Activated CD4-positive, alpha-beta memory T cell treated with anti-CD3 and anti-CD28 coated beads, Interleukin-2, amount 10 ng/mL, durations not matched to agents 7 days and 5 days (primary cell): ENCODE data around the gene MCUR1. TPM values are rescaled to one million over a fixed set of nuclear protein-coding genes. Genes with fewer than 3 reads are reported as not detected.
"Not testable (repeated sequence)": the region's sequence is repeated elsewhere in the genome, so short reads cannot be mapped to it uniquely, and the experiment has no call there.

Source experiments
- CTCF ChIA-PET: fragments of 350-600 bp; sonication (Branson Sonifier 250); formaldehyde crosslinking; loops from one replicate; lab custom pipeline; 2021; ENCODE audit warnings: antibody characterized with exemption, inconsistent platforms; lab: Charles Lee
- POLR2A ChIA-PET: fragments of 350-600 bp; sonication (Branson Sonifier 250); formaldehyde crosslinking; loops from one replicate; lab custom pipeline; 2021; ENCODE audit warnings: antibody characterized with exemption; lab: Charles Lee
- DNase-seq: peaks from one replicate; pipeline ENCODE4 v3.0.0-alpha.2; 2020
- H3K27ac Mint-ChIP-seq: one replicate; pipeline ENCODE4 v1.8.0; 2021; ENCODE audit warnings: mild to moderate bottlenecking, mixed read lengths
- H3K27me3 Mint-ChIP-seq: one replicate; pipeline ENCODE4 v1.8.0; 2021; ENCODE audit warnings: mixed read lengths
- H3K36me3 Mint-ChIP-seq: one replicate; pipeline ENCODE4 v1.8.0; 2021; ENCODE audit warnings: low read depth, mixed read lengths
- H3K4me1 Mint-ChIP-seq: one replicate; pipeline ENCODE4 v1.8.0; 2021; ENCODE audit warnings: mixed read lengths
- H3K4me3 Mint-ChIP-seq: one replicate; pipeline ENCODE4 v1.8.0; 2021; ENCODE audit warnings: mild to moderate bottlenecking, mixed read lengths
- H3K9me3 Mint-ChIP-seq: one replicate; pipeline ENCODE4 v1.8.0; 2021; ENCODE audit warnings: mixed read lengths
- total RNA-seq, 2 experiments: library from RNA; stranded (reverse); gene quantifications; one replicate each; pipeline ENCODE4 v1.2.3, GENCODE V29; 2021

The MCUR1 gene
- total RNA-seq, 2 experiments from 2014 or later = 23.1 to 23.4 TPM

GRCh38 chr6:13846841-13847240, 32.5 kb upstream of the MCUR1 start:
- DNase-seq = no peak
- H3K36me3 Mint-ChIP-seq = no peaks in the 10 kb centered on the region
- H3K27me3 Mint-ChIP-seq = peaks cover 14% of the 10 kb centered on the region
- POLR2A ChIA-PET = no interaction called here
- CTCF ChIA-PET = no interaction called here
- H3K9me3 Mint-ChIP-seq = no peaks in the 10 kb centered on the region
- no peak overlapping the region for H3K4me3 Mint-ChIP-seq
- peaks cover 7% of the 10 kb centered on the region for H3K4me1 Mint-ChIP-seq
- H3K27ac Mint-ChIP-seq = no peak overlapping the region

GRCh38 chr6:13841936-13842335, 27.6 kb upstream of the MCUR1 start:
- Mint-ChIP-seq H3K9me3 (no peaks in the 10 kb centered on the region), H3K36me3 (no peaks in the 10 kb centered on the region), H3K4me1 (peaks cover 18% of the 10 kb centered on the region), H3K27me3 (peaks cover 4% of the 10 kb centered on the region), H3K4me3 (no peak overlapping the region), H3K27ac (no peak overlapping the region)
- no peak for DNase-seq
- CTCF ChIA-PET = no interaction called here
- POLR2A ChIA-PET = no interaction called here

GRCh38 chr6:13838616-13839015, 24.3 kb upstream of the MCUR1 start:
- no peak overlapping the region for H3K27ac Mint-ChIP-seq
- CTCF ChIA-PET = interaction anchor here (1.1 kb wide), 1 partner anchor 44 kb away, joined by 3 read pairs; no protein-coding TSS in a partner anchor
- no peak overlapping the region for H3K4me3 Mint-ChIP-seq
- POLR2A ChIA-PET = no interaction called here
- no peak for DNase-seq
- no peaks in the 10 kb centered on the region for H3K9me3 Mint-ChIP-seq
- H3K36me3 Mint-ChIP-seq = no peaks in the 10 kb centered on the region
- H3K4me1 Mint-ChIP-seq = peaks cover 25% of the 10 kb centered on the region
- H3K27me3 Mint-ChIP-seq = peaks cover 14% of the 10 kb centered on the region

GRCh38 chr6:13836170-13836569, 21.8 kb upstream of the MCUR1 start:
- no peaks in the 10 kb centered on the region for H3K36me3 Mint-ChIP-seq
- no peak overlapping the region for H3K27ac Mint-ChIP-seq
- peaks cover 14% of the 10 kb centered on the region for H3K27me3 Mint-ChIP-seq
- H3K9me3 Mint-ChIP-seq = no peaks in the 10 kb centered on the region
- peaks cover 11% of the 10 kb centered on the region for H3K4me1 Mint-ChIP-seq
- POLR2A ChIA-PET = no interaction called here
- no peak overlapping the region for H3K4me3 Mint-ChIP-seq
- DNase-seq = no peak
- CTCF ChIA-PET = interaction anchor here (0.5 kb wide), 1 partner anchor 206 kb away, joined by 4 read pairs; no protein-coding TSS in a partner anchor

- Mint-ChIP-seq H3K9me3 (no peaks in the 10 kb centered on the region), H3K27ac (no peak overlapping the region), H3K4me3 (no peak overlapping the region), H3K27me3 (peaks cover 22% of the 10 kb centered on the region), H3K4me1 (peaks cover 10% of the 10 kb centered on the region), H3K36me3 (no peaks in the 10 kb centered on the region)
- CTCF ChIA-PET = no interaction called here
- DNase-seq = no peak
- POLR2A ChIA-PET = no interaction called here
Observed at GRCh38 chr6:13834790-13835189, 20.4 kb upstream of the MCUR1 start.

- POLR2A ChIA-PET, H3K36me3 Mint-ChIP-seq, H3K4me3 Mint-ChIP-seq: not testable (repeated sequence)
Observed at GRCh38 chr6:13834018-13834417, 19.7 kb upstream of the MCUR1 start.

GRCh38 chr6:13832778-13833177, 18.4 kb upstream of the MCUR1 start:
- H3K4me3 Mint-ChIP-seq = no peak overlapping the region
- peaks cover 10% of the 10 kb centered on the region for H3K4me1 Mint-ChIP-seq
- no peak for DNase-seq
- CTCF ChIA-PET = no interaction called here
- H3K27me3 Mint-ChIP-seq = peaks cover 22% of the 10 kb centered on the region
- H3K9me3 Mint-ChIP-seq = no peaks in the 10 kb centered on the region
- no peaks in the 10 kb centered on the region for H3K36me3 Mint-ChIP-seq
- POLR2A ChIA-PET = no interaction called here
- H3K27ac Mint-ChIP-seq = no peak overlapping the region

More at GRCh38 chr6:13834018-13834417, 19.7 kb upstream of the MCUR1 start:
- H3K27ac Mint-ChIP-seq, CTCF ChIA-PET, H3K9me3 Mint-ChIP-seq, DNase-seq: not testable (repeated sequence)
- Mint-ChIP-seq H3K4me1 (peaks cover 10% of the 10 kb centered on the region), H3K27me3 (peaks cover 22% of the 10 kb centered on the region)

- H3K9me3 Mint-ChIP-seq = no peaks in the 10 kb centered on the region
- ChIA-PET CTCF (no interaction called here), POLR2A (no interaction called here)
- peaks cover 19% of the 10 kb centered on the region for H3K27me3 Mint-ChIP-seq
- no peaks in the 10 kb centered on the region for H3K36me3 Mint-ChIP-seq
- H3K4me3 Mint-ChIP-seq = no peak overlapping the region
- H3K27ac Mint-ChIP-seq = no peak overlapping the region
- peaks cover 4% of the 10 kb centered on the region for H3K4me1 Mint-ChIP-seq
- no peak for DNase-seq
Observed at GRCh38 chr6:13831615-13832014, 17.3 kb upstream of the MCUR1 start.

GRCh38 chr6:13830803-13831202, 16.4 kb upstream of the MCUR1 start:
- DNase-seq = no peak
- Mint-ChIP-seq H3K36me3 (no peaks in the 10 kb centered on the region), H3K27me3 (peaks cover 18% of the 10 kb centered on the region), H3K4me3 (no peak overlapping the region), H3K27ac (no peak overlapping the region), H3K4me1 (peaks cover under 1% of the 10 kb centered on the region), H3K9me3 (no peaks in the 10 kb centered on the region)
- ChIA-PET POLR2A (no interaction called here), CTCF (no interaction called here)

- H3K4me3 Mint-ChIP-seq, CTCF ChIA-PET, DNase-seq, H3K27ac Mint-ChIP-seq, POLR2A ChIA-PET, H3K9me3 Mint-ChIP-seq, H3K36me3 Mint-ChIP-seq, H3K4me1 Mint-ChIP-seq: not testable (repeated sequence)
- H3K27me3 Mint-ChIP-seq = peaks cover 13% of the 10 kb centered on the region
Observed at GRCh38 chr6:13829419-13829818, 15.1 kb upstream of the MCUR1 start.

- H3K9me3 Mint-ChIP-seq, H3K36me3 Mint-ChIP-seq, CTCF ChIA-PET, H3K4me1 Mint-ChIP-seq, H3K4me3 Mint-ChIP-seq, DNase-seq, H3K27ac Mint-ChIP-seq, POLR2A ChIA-PET: not testable (repeated sequence)
- H3K27me3 Mint-ChIP-seq = peaks cover 12% of the 10 kb centered on the region
Observed at GRCh38 chr6:13828656-13829301, 14.4 kb upstream of the MCUR1 start.

- H3K27ac Mint-ChIP-seq = no peak overlapping the region
- no peak overlapping the region for H3K4me3 Mint-ChIP-seq
- CTCF ChIA-PET = interaction anchor here (1.0 kb wide), 1 partner anchor 252 kb away, joined by 3 read pairs; the partner anchor contains the start of gene SIRT5
- H3K9me3 Mint-ChIP-seq = no peaks in the 10 kb centered on the region
- peaks cover 13% of the 10 kb centered on the region for H3K27me3 Mint-ChIP-seq
- DNase-seq = no peak
- no peaks in the 10 kb centered on the region for H3K36me3 Mint-ChIP-seq
- no peaks in the 10 kb centered on the region for H3K4me1 Mint-ChIP-seq
- POLR2A ChIA-PET = no interaction called here
Observed at GRCh38 chr6:13827032-13827431, 12.7 kb upstream of the MCUR1 start.

GRCh38 chr6:13825871-13826270, 11.5 kb upstream of the MCUR1 start:
- CTCF ChIA-PET = interaction anchor here (0.5 to 1.4 kb wide), 2 partner anchors 241 to 1168 kb away, joined by 3 read pairs; no protein-coding TSS in a partner anchor
- POLR2A ChIA-PET = interaction anchor here (0.5 kb wide), 1 partner anchor 78 kb away, joined by 3 read pairs; no protein-coding TSS in a partner anchor
- no peak for DNase-seq
- Mint-ChIP-seq H3K4me1 (no peaks in the 10 kb centered on the region), H3K36me3 (no peaks in the 10 kb centered on the region), H3K9me3 (no peaks in the 10 kb centered on the region), H3K27ac (no peak overlapping the region), H3K4me3 (no peak overlapping the region), H3K27me3 (peaks cover 13% of the 10 kb centered on the region)

- CTCF ChIA-PET = interaction anchor here (0.6 to 1.2 kb wide), 3 partner anchors 145 to 249 kb away, joined by 3 to 5 read pairs (median 3); partner anchors contain the start of gene SIRT5
Observed at GRCh38 chr6:13818341-13818740, 4.0 kb upstream of the MCUR1 start.

More at GRCh38 chr6:13818341-13818740, 4.0 kb upstream of the MCUR1 start:
- H3K4me3 Mint-ChIP-seq = no peak overlapping the region
- POLR2A ChIA-PET = no interaction called here
- H3K27ac Mint-ChIP-seq = no peak overlapping the region
- H3K27me3 Mint-ChIP-seq = peaks cover 6% of the 10 kb centered on the region
- H3K36me3 Mint-ChIP-seq = no peaks in the 10 kb centered on the region
- peaks cover 12% of the 10 kb centered on the region for H3K4me1 Mint-ChIP-seq
- DNase-seq = no peak
- no peaks in the 10 kb centered on the region for H3K9me3 Mint-ChIP-seq
